ENCODE results near the gene ITGB8.

- TF ChIP-seq CTCF (IDR thresholded peaks at IDR 0.05) (no peak), EP300 (IDR thresholded peaks at IDR 0.05) (no peak), POLR2A (IDR thresholded peaks at IDR 0.05) (no peak)
Observed at GRCh38 chr7:20444030-20444800, 113.5 kb downstream of the ITGB8 start.

Data from tibial nerve (tissue), 4 donors.